GM12878 (cell line): ENCODE measurements around the gene CD9. TPM values are rescaled to one million over a fixed set of nuclear protein-coding genes. Genes with fewer than 3 reads are reported as not detected.

Source experiments
- ATAC-seq: fragments of 200-7000 bp; cut with Tn5 transposase; 3 replicates; pipeline ENCODE4 v1.9.1; 2020; ENCODE audit warnings: mild to moderate bottlenecking, moderate library complexity
- BruUV-seq: library from RNA; stranded (reverse); fragments of 400-500 nt; replicated peaks from 2 replicates; lab custom pipeline; 2021; lab: Mats Ljungman, UMichigan
- CTCF ChIA-PET: fragments of 300-600 bp; sonication (Branson Sonifier 250); formaldehyde crosslinking; extraction: SDS; loops from one replicate; lab custom pipeline; 2021; ENCODE audit warnings: inconsistent platforms; lab: Yijun Ruan, JAX
- POLR2A ChIA-PET: fragments of 350-600 bp; formaldehyde crosslinking; extraction: SDS; loops from one replicate; lab custom pipeline; 2021; ENCODE audit warnings: inconsistent platforms; lab: Charles Lee
- RAD21 ChIA-PET: fragments of 300-600 bp; sonication (Branson Sonifier 250); formaldehyde crosslinking; loops from one replicate; lab custom pipeline; 2023; ENCODE audit warnings: antibody characterized with exemption; ENCODE audit not compliant: unreplicated experiment; lab: Charles Lee
- SMC1A ChIA-PET: fragments of 300-600 bp; sonication (Branson Sonifier 250); formaldehyde crosslinking; loops from one replicate; lab custom pipeline; 2023; ENCODE audit not compliant: unreplicated experiment, uncharacterized antibody; lab: Charles Lee
- DNase-seq: peaks from one replicate; pipeline ENCODE4 v3.0.0-alpha.2; 2011; ENCODE audit warnings: low read depth, low spot score
- FAIRE-seq: peaks from 3 replicates; lab custom pipeline; 2011; peaks lifted over from hg19 to GRCh38; lab: Jason Lieb, UNC
- H2AFZ ChIP-seq: 2 replicates; pipeline ENCODE4 v1.6.0; 2011; ENCODE audit warnings: low read depth, low read length, control low read depth; ENCODE audit not compliant: control insufficient read depth
- H3K27ac ChIP-seq: 2 replicates; pipeline ENCODE4 v1.5.1; 2011; ENCODE audit warnings: control low read depth; ENCODE audit not compliant: control insufficient read depth, insufficient read depth
- H3K27me3 ChIP-seq, 2 experiments: replicated peaks in 1 of 2; 2 replicates each; pipeline versions ENCODE4 v1.6.0 to v1.6.1; 2011; ENCODE audit warnings: low read length in 1 of 2; ENCODE audit not compliant: control insufficient read depth in 2 of 2, insufficient read depth in 2 of 2
- H3K36me3 ChIP-seq, 2 experiments: 2 replicates each; pipeline ENCODE4 v1.5.1; 2011; ENCODE audit warnings: low read length in 1 of 2; ENCODE audit not compliant: control insufficient read depth in 2 of 2, insufficient read depth in 2 of 2
- H3K4me1 ChIP-seq: 2 replicates; pipeline ENCODE4 v1.6.1; 2011; ENCODE audit warnings: mild to moderate bottlenecking, low read length, moderate library complexity, mixed read lengths; ENCODE audit not compliant: control insufficient read depth, insufficient read depth
- H3K4me2 ChIP-seq: 2 replicates; pipeline ENCODE4 v1.6.0; 2011; ENCODE audit warnings: control low read depth; ENCODE audit not compliant: control insufficient read depth, insufficient read depth
- H3K4me3 ChIP-seq: fragments of 200-600 bp; sonication (generic); 2 replicates; pipeline ENCODE4 v1.5.1; 2016
- H3K79me2 ChIP-seq: 2 replicates; pipeline ENCODE4 v1.6.0; 2011; ENCODE audit warnings: low read length; ENCODE audit not compliant: control insufficient read depth, insufficient read depth
- H3K9ac ChIP-seq: 2 replicates; pipeline ENCODE4 v1.8.0; 2011; ENCODE audit warnings: low read length, control low read depth, mixed read lengths; ENCODE audit not compliant: control insufficient read depth, insufficient read depth
- H3K9me3 ChIP-seq: replicated peaks from 3 replicates; pipeline ENCODE4 v1.5.1; 2011; ENCODE audit warnings: mild to moderate bottlenecking, low read length; ENCODE audit not compliant: control insufficient read depth, insufficient read depth
- H4K20me1 ChIP-seq: 2 replicates; pipeline ENCODE4 v1.6.0; 2011; ENCODE audit not compliant: control insufficient read depth, insufficient read depth
- CEBPZ ChIP-seq: fragments of 150-350 bp; IDR thresholded peaks from 2 replicates; pipeline ENCODE4 v1.6.1; 2016; ENCODE audit warnings: low read depth, low read length
- DPF2 ChIP-seq: fragments of 450-650 bp; IDR thresholded peaks from 2 replicates; pipeline ENCODE4 v1.6.1; 2017; ENCODE audit warnings: mild to moderate bottlenecking
- EP300 ChIP-seq, 2 experiments: fragments of 150-350 bp in 1 of 2; IDR thresholded peaks; 2 replicates each; pipeline ENCODE4 v1.6.1; 2011 to 2012; ENCODE audit warnings: low read depth in 2 of 2, low read length in 2 of 2, borderline replicate concordance in 1 of 2, improper control_type of control experiment in 1 of 2, inconsistent platforms in 1 of 2; ENCODE audit not compliant: control insufficient read depth in 1 of 2
- HCFC1 ChIP-seq: fragments of 150-350 bp; IDR thresholded peaks from 2 replicates; pipeline ENCODE4 v1.6.1; 2014; ENCODE audit warnings: low read length
- HSF1 ChIP-seq: fragments of 150-350 bp; IDR thresholded peaks from 2 replicates; pipeline ENCODE4 v1.6.1; 2014; ENCODE audit warnings: mild to moderate bottlenecking, low read depth, low read length
- KLF5 ChIP-seq: fragments of 450-650 bp; IDR thresholded peaks from 2 replicates; pipeline ENCODE4 v1.6.1; 2014; ENCODE audit warnings: mild to moderate bottlenecking; ENCODE audit not compliant: partially characterized antibody
- MXI1 ChIP-seq: fragments of 150-350 bp; IDR thresholded peaks from 2 replicates; pipeline ENCODE4 v1.6.1; 2011; ENCODE audit warnings: low read depth, mild to moderate bottlenecking, inconsistent platforms, low read length, improper control_type of control experiment
- NBN ChIP-seq: fragments of 450-650 bp; IDR thresholded peaks from 2 replicates; pipeline ENCODE4 v1.6.1; 2016
- NFXL1 ChIP-seq: fragments of 450-650 bp; IDR thresholded peaks from 2 replicates; pipeline ENCODE4 v1.6.1; 2017; ENCODE audit warnings: antibody characterized with exemption, mild to moderate bottlenecking, borderline replicate concordance
- POLR2AphosphoS2 ChIP-seq: IDR thresholded peaks from 2 replicates; pipeline ENCODE4 v1.6.1; 2011; ENCODE audit warnings: low read depth, mild to moderate bottlenecking, low read length, improper control_type of control experiment, moderate library complexity
- RAD21 ChIP-seq: IDR thresholded peaks from 2 replicates; pipeline ENCODE4 v1.6.1; 2011; ENCODE audit warnings: mild to moderate bottlenecking, low read depth, low read length, moderate library complexity; ENCODE audit not compliant: insufficient read depth
- RELA ChIP-seq: fragments of 450-650 bp; IDR thresholded peaks from 2 replicates; pipeline ENCODE4 v1.8.0; 2014; ENCODE audit warnings: borderline replicate concordance; ENCODE audit not compliant: partially characterized antibody
- SIN3A ChIP-seq: IDR thresholded peaks from 2 replicates; pipeline ENCODE4 v1.6.1; 2012; ENCODE audit warnings: low read depth, low read length, improper control_type of control experiment
- WGBS: methylation state at CpG from one replicate; pipeline ENCODE4 v1.1.6; 2016; ENCODE audit warnings: low lambda C conversion rate; ENCODE audit not compliant: insufficient replicate concordance, insufficient coverage; ENCODE audit errors: missing lambda C conversion rate; 5-methylcytosine and 5-hydroxymethylcytosine counted together
- in situ Hi-C: fragments of 300-500 bp; cut with MboI; formaldehyde crosslinking; loops from 9 replicates; pipeline ENCODE4 v1.14.3; 2018; ENCODE audit warnings: mixed read lengths
- intact Hi-C: fragments of 100-400 bp; cut with micrococcal nuclease; formaldehyde crosslinking; loops from one replicate; pipeline ENCODE4 v1.14.2; 2022; ENCODE audit not compliant: unreplicated experiment
- polyA plus RNA-seq, 11 experiments: library from polyadenylated mRNA; depleted of rRNA in 4 of 11; unstranded in 6 of 11; stranded (reverse) in 5 of 11; fragments of >200 nt; fragmentation: Nextera tagmentation in 4 of 11; fragmentation: Illumina TruSeq in 1 of 11; extraction: Ambion mirVana in 4 of 11; extraction: Trizol in 1 of 11; gene quantifications; 1 replicate in 1 of 11; 2 replicates in 10 of 11; pipeline versions ENCODE4 v1.2.1 to v1.2.3, GENCODE V29; 2011 to 2016; ENCODE audit warnings: inconsistent platforms in 2 of 11, missing spikeins in 2 of 11, low read depth in 1 of 11
- total RNA-seq, 4 experiments: library from RNA; depleted of rRNA in 3 of 4; stranded (reverse); fragments of >200 nt in 3 of 4; fragmentation: Illumina TruSeq in 1 of 4; extraction: Trizol in 1 of 4; gene quantifications; 2 replicates each; pipeline versions ENCODE4 v1.2.1 to v1.2.3, GENCODE V29; 2013 to 2021
- TF ChIP-seq, protein P1 (sequence below): fragments of 450-650 bp; IDR thresholded peaks from 2 replicates; pipeline ENCODE4 v1.6.1; 2016; ENCODE audit warnings: mild to moderate bottlenecking

The CD9 gene
- total and polyA plus RNA-seq, 10 of the 15 experiments (the other 5 are each of a cell fraction or from before 2014, with no cell fraction given), result 4.8 to 29.9 (median 9.7) TPM

GRCh38 chr12:6215120-6215807 is 15.1 kb downstream of the CD9 start (continued):
- no peak for TF ChIP-seq HSF1
- TF ChIP-seq, all 136 proteins: peak for 0

- H3K4me3 ChIP-seq, result no peak overlapping the region
- TF ChIP-seq EP300 (IDR thresholded peaks at IDR 0.05; ENCODE audit: borderline replicate concordance in 1 of 2, control insufficient read depth in 1 of 2, low read depth in 2 of 2, low read length in 2 of 2) (no peak), SIN3A (no peak), RELA (no peak), NBN (no peak), NFXL1 (no peak), MXI1 (no peak), KLF5 (no peak), POLR2AphosphoS2 (no peak), DPF2 (no peak), CEBPZ (no peak), HCFC1 (no peak), RAD21 (no peak)
- TF ChIP-seq, protein P1, sequence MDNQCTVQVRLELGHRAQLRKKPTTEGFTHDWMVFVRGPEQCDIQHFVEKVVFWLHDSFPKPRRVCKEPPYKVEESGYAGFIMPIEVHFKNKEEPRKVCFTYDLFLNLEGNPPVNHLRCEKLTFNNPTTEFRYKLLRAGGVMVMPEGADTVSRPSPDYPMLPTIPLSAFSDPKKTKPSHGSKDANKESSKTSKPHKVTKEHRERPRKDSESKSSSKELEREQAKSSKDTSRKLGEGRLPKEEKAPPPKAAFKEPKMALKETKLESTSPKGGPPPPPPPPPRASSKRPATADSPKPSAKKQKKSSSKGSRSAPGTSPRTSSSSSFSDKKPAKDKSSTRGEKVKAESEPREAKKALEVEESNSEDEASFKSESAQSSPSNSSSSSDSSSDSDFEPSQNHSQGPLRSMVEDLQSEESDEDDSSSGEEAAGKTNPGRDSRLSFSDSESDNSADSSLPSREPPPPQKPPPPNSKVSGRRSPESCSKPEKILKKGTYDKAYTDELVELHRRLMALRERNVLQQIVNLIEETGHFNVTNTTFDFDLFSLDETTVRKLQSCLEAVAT, result no peak
Observed at GRCh38 chr12:6215932-6216494, 15.8 kb downstream of the CD9 start.

More at GRCh38 chr12:6215932-6216494, 15.8 kb downstream of the CD9 start:
- intact Hi-C loops (no loop called here), in situ Hi-C loops (no loop called here)
- ChIA-PET SMC1A (interaction anchor here (0.7 to 2.2 kb wide), 3 partner anchors 9 to 14 kb away, joined by 3 to 4 read pairs (median 4); no protein-coding TSS in a partner anchor), RAD21 (no interaction called here), POLR2A (interaction anchor here (2.6 to 3.7 kb wide), 3 partner anchors 13 to 17 kb away, joined by 9 to 20 read pairs (median 17); no protein-coding TSS in a partner anchor), CTCF (interaction anchor here (1.2 to 5.7 kb wide), 4 partner anchors 9 to 14 kb away, joined by 3 to 38 read pairs (median 12); partner anchors contain the start of gene CD9)
- 53% methylated on average over 5 of the region's 5 CpGs for WGBS
- Histone ChIP-seq H3K27me3 (no peaks in the 10 kb centered on the region; a peak in 1 of 4 replicates), H3K9ac (no peak overlapping the region), H3K4me1 (no peaks in the 10 kb centered on the region), H3K79me2 (no peaks in the 10 kb centered on the region), H3K9me3 (no peaks in the 10 kb centered on the region), H3K36me3 (no peaks in the 10 kb centered on the region), H4K20me1 (no peaks in the 10 kb centered on the region; the same call in 1 of the 2 replicates), H3K4me2 (no peak overlapping the region), H2AFZ (no peak overlapping the region), H3K27ac (no peak overlapping the region)
- BruUV-seq, result no TSS peak
- ATAC-seq, result peak; percentile 34
- no peak for DNase-seq
- FAIRE-seq, result no peak
